WERI-Rb-1 (cell line): ENCODE measurements around the gene FBXW4.

Source experiments
- DNase-seq: peaks from one replicate; pipeline ENCODE4 v3.0.0-alpha.2; 2020
- H3K27ac ChIP-seq: fragments of 250-450 bp; sonication (Bioruptor Pico); 2 replicates; pipeline ENCODE4 v1.5.1; 2020; ENCODE audit warnings: mild to moderate bottlenecking, moderate library complexity
- H3K27me3 ChIP-seq: fragments of 250-450 bp; sonication (Bioruptor Pico); 2 replicates; pipeline ENCODE4 v1.5.1; 2021; ENCODE audit warnings: mild to moderate bottlenecking, low read depth, moderate library complexity; ENCODE audit not compliant: insufficient read depth, severe bottlenecking
- H3K36me3 ChIP-seq: fragments of 250-450 bp; sonication (Bioruptor Pico); 2 replicates; pipeline ENCODE4 v1.5.1; 2020; ENCODE audit warnings: mild to moderate bottlenecking, moderate library complexity
- H3K4me3 ChIP-seq: 2 replicates; pipeline ENCODE4 v1.5.1; 2011; ENCODE audit warnings: low read depth, mild to moderate bottlenecking, control low read depth, low read length
- H3K9me3 ChIP-seq: fragments of 250-450 bp; sonication (Bioruptor Pico); 2 replicates; pipeline ENCODE4 v1.5.1; 2021; ENCODE audit warnings: mild to moderate bottlenecking, moderate library complexity; ENCODE audit not compliant: severe bottlenecking
- CTCF ChIP-seq: IDR thresholded peaks from 2 replicates; pipeline ENCODE4 v1.5.1; 2011; ENCODE audit warnings: low read depth, mild to moderate bottlenecking, control low read depth, inconsistent platforms, low read length

The FBXW4 gene

GRCh38 chr10:101616415-101617101 is 78.4 kb downstream of the FBXW4 start:
- Histone ChIP-seq H3K36me3 (peaks cover 11% of the 10 kb centered on the region; the same call in 1 of the 2 replicates), H3K27me3 (no peaks in the 10 kb centered on the region), H3K9me3 (no peaks in the 10 kb centered on the region), H3K27ac (peak overlapping the region; percentile 67; the same call in 1 of the 2 replicates), H3K4me3 (no peak overlapping the region)
- DNase-seq = no peak
- no peak for TF ChIP-seq CTCF

- Histone ChIP-seq H3K36me3 (peaks cover 11% of the 10 kb centered on the region; the same call in 1 of the 2 replicates), H3K27ac (peak overlapping the region; percentile 67), H3K4me3 (no peak overlapping the region), H3K27me3 (no peaks in the 10 kb centered on the region), H3K9me3 (no peaks in the 10 kb centered on the region)
- DNase-seq = no peak
- TF ChIP-seq CTCF = no peak
Observed at GRCh38 chr10:101615525-101616116, 79.3 kb downstream of the FBXW4 start.

GRCh38 chr10:101614663-101615524 is 80.1 kb downstream of the FBXW4 start:
- TF ChIP-seq CTCF = 0 out of 2 replicates have a peak, but pooled peaks have one; percentile 9
- Histone ChIP-seq H3K9me3 (no peaks in the 10 kb centered on the region), H3K36me3 (peaks cover 11% of the 10 kb centered on the region), H3K27me3 (no peaks in the 10 kb centered on the region), H3K4me3 (no peak overlapping the region), H3K27ac (peak overlapping the region; percentile 67)
- DNase-seq = peak; percentile 57

- H3K27ac ChIP-seq = peak overlapping the region; percentile 78
- peaks cover 19% of the 10 kb centered on the region for H3K36me3 ChIP-seq
- no peak overlapping the region for H3K4me3 ChIP-seq
- H3K27me3 ChIP-seq = no peaks in the 10 kb centered on the region
- no peak for DNase-seq
- no peaks in the 10 kb centered on the region for H3K9me3 ChIP-seq
- no peak for TF ChIP-seq CTCF
Observed at GRCh38 chr10:101613646-101614045, 81.3 kb downstream of the FBXW4 start.

GRCh38 chr10:101612872-101613271 is 82.1 kb downstream of the FBXW4 start:
- peak; percentile 51 for DNase-seq
- H3K36me3 ChIP-seq = peaks cover 19% of the 10 kb centered on the region
- H3K4me3 ChIP-seq = no peak overlapping the region
- no peaks in the 10 kb centered on the region for H3K27me3 ChIP-seq
- no peak for TF ChIP-seq CTCF
- H3K9me3 ChIP-seq = no peaks in the 10 kb centered on the region
- peak overlapping the region; percentile 78 for H3K27ac ChIP-seq
